H1 (cell line): Measurements from ENCODE around the gene CMTM3. TPM values are rescaled to one million over a fixed set of nuclear protein-coding genes. Genes with fewer than 3 reads are reported as not detected.

Experiments
- CTCF ChIA-PET: fragments of 300-600 bp; sonication (Branson Sonifier 250); formaldehyde crosslinking; loops from one replicate; lab custom pipeline; 2021; ENCODE audit not compliant: partially characterized antibody; lab: Charles Lee
- POLR2A ChIA-PET: fragments of 300-600 bp; sonication (Branson Sonifier 250); formaldehyde crosslinking; loops from one replicate; lab custom pipeline; 2021; ENCODE audit warnings: inconsistent platforms; ENCODE audit not compliant: partially characterized antibody; lab: Charles Lee
- DNase-seq, 2 experiments: peaks; one replicate each; pipeline versions ENCODE4 v3.0.0 to v3.0.0-alpha.2; 2010 to 2022; ENCODE audit warnings: low spot score in 2 of 2, low read depth in 1 of 2, mixed read lengths in 1 of 2
- FAIRE-seq: peaks from 2 replicates; lab custom pipeline; 2011; peaks lifted over from hg19 to GRCh38; lab: Jason Lieb, UNC
- H2AFZ ChIP-seq: 2 replicates; pipeline ENCODE4 v1.8.1; 2012; ENCODE audit warnings: low read length, inconsistent platforms
- H2AK5ac ChIP-seq: 2 replicates; pipeline ENCODE4 v1.6.1; 2013; ENCODE audit warnings: low read depth, low read length
- H2BK120ac ChIP-seq: replicated peaks from 2 replicates; pipeline ENCODE3; 2013; ENCODE audit warnings: low read depth, low read length, inconsistent platforms
- H2BK12ac ChIP-seq: 2 replicates; pipeline ENCODE4 v1.6.1; 2013; ENCODE audit warnings: low read depth, low read length
- H2BK15ac ChIP-seq: 2 replicates; pipeline ENCODE4 v1.6.1; 2013; ENCODE audit warnings: low read length
- H2BK20ac ChIP-seq: 2 replicates; pipeline ENCODE4 v1.6.1; 2013; ENCODE audit warnings: low read length
- H2BK5ac ChIP-seq: 2 replicates; pipeline ENCODE4 v1.6.1; 2013; ENCODE audit warnings: low read depth, low read length
- H3K14ac ChIP-seq: 2 replicates; pipeline ENCODE4 v1.6.1; 2013; ENCODE audit warnings: inconsistent platforms; ENCODE audit not compliant: insufficient read length
- H3K18ac ChIP-seq: 2 replicates; pipeline ENCODE4 v1.6.1; 2013; ENCODE audit warnings: low read length; ENCODE audit errors: extremely low read depth
- H3K23ac ChIP-seq: 2 replicates; pipeline ENCODE4 v1.6.1; 2013; ENCODE audit warnings: inconsistent platforms; ENCODE audit not compliant: insufficient read length
- H3K23me2 ChIP-seq: 2 replicates; pipeline ENCODE4 v1.6.1; 2013; ENCODE audit warnings: low read depth, low read length
- H3K27ac ChIP-seq: 2 replicates; pipeline ENCODE4 v1.6.1; 2011; ENCODE audit warnings: low read depth, low read length, inconsistent platforms
- H3K27me3 ChIP-seq, 4 experiments: replicated peaks in 1 of 4; 1 replicate in 1 of 4; 2 replicates in 3 of 4; pipeline versions ENCODE4 v1.6.1 to v1.8.1; 2011 to 2013; ENCODE audit warnings: low read length in 3 of 4, mild to moderate bottlenecking in 3 of 4, inconsistent platforms in 2 of 4, mixed read lengths in 2 of 4, moderate library complexity in 1 of 4; ENCODE audit not compliant: control insufficient read depth in 3 of 4, insufficient read depth in 3 of 4; ENCODE audit errors: extremely low read depth in 1 of 4
- H3K36me3 ChIP-seq, 4 experiments: 2 replicates each; pipeline versions ENCODE4 v1.6.1 to v1.8.1; 2011 to 2013; ENCODE audit warnings: mild to moderate bottlenecking in 4 of 4, low read length in 3 of 4, moderate library complexity in 2 of 4, control low read depth in 1 of 4, inconsistent platforms in 1 of 4; ENCODE audit not compliant: insufficient read depth in 4 of 4, control insufficient read depth in 2 of 4
- H3K4ac ChIP-seq: replicated peaks from 2 replicates; pipeline ENCODE3; 2013; ENCODE audit warnings: low read length, low read depth, mixed read lengths, inconsistent platforms; ENCODE audit not compliant: insufficient read length
- H3K4me1 ChIP-seq, 4 experiments: replicated peaks in 1 of 4; 1 replicate in 1 of 4; 2 replicates in 3 of 4; pipeline versions ENCODE4 v1.6.1 to v1.8.1; 2011 to 2013; ENCODE audit warnings: low read length in 3 of 4, inconsistent platforms in 2 of 4, mixed read lengths in 1 of 4; ENCODE audit not compliant: insufficient read depth in 4 of 4, control insufficient read depth in 3 of 4
- H3K4me2 ChIP-seq, 2 experiments: 2 replicates each; pipeline versions ENCODE4 v1.6.1 to v1.8.1; 2011 to 2013; ENCODE audit warnings: low read depth in 2 of 2, low read length in 2 of 2, control low read depth in 1 of 2, inconsistent platforms in 1 of 2, mild to moderate bottlenecking in 1 of 2; ENCODE audit not compliant: insufficient read depth in 1 of 2
- H3K4me3 ChIP-seq, 4 experiments: fragments of 200-600, 300-600 bp in 1 of 4; sonication (generic), shearing (Covaris generic), sonication (Bioruptor Twin) in 1 of 4; 2 replicates each; pipeline versions ENCODE4 v1.5.1 to v1.8.1; 2011 to 2016; ENCODE audit warnings: low read length in 4 of 4, low read depth in 3 of 4, control low read depth in 2 of 4, inconsistent platforms in 2 of 4, mild to moderate bottlenecking in 2 of 4, mixed read lengths in 1 of 4, moderate library complexity in 1 of 4; ENCODE audit not compliant: insufficient read depth in 2 of 4; ENCODE audit errors: extremely low read depth in 1 of 4
- H3K56ac ChIP-seq: replicated peaks from 2 replicates; pipeline ENCODE3; 2013; ENCODE audit warnings: low read depth, mild to moderate bottlenecking, mixed read lengths, low read length, inconsistent platforms; ENCODE audit not compliant: insufficient read length
- H3K79me1 ChIP-seq: 2 replicates; pipeline ENCODE4 v1.6.1; 2013; ENCODE audit warnings: low read depth, low read length, control low read depth
- H3K79me2 ChIP-seq, 2 experiments: 2 replicates each; pipeline versions ENCODE4 v1.6.1 to v1.8.1; 2012 to 2013; ENCODE audit warnings: low read length in 2 of 2, mild to moderate bottlenecking in 2 of 2, inconsistent platforms in 1 of 2; ENCODE audit not compliant: insufficient read depth in 2 of 2, control insufficient read depth in 1 of 2
- H3K9ac ChIP-seq, 4 experiments: replicated peaks in 1 of 4; 1 replicate in 1 of 4; 2 replicates in 3 of 4; pipeline versions ENCODE4 v1.6.1 to v1.8.1; 2011 to 2013; ENCODE audit warnings: low read depth in 3 of 4, low read length in 3 of 4, control low read depth in 2 of 4, mild to moderate bottlenecking in 2 of 4, moderate library complexity in 2 of 4, inconsistent platforms in 1 of 4; ENCODE audit errors: extremely low read depth in 1 of 4
- H3K9me3 ChIP-seq, 2 experiments: 2 replicates each; pipeline versions ENCODE4 v1.6.1 to v1.8.1; 2012 to 2013; ENCODE audit warnings: mild to moderate bottlenecking in 2 of 2, moderate library complexity in 2 of 2, control low read depth in 1 of 2, inconsistent platforms in 1 of 2, low read depth in 1 of 2, low read length in 1 of 2, mixed read lengths in 1 of 2; ENCODE audit not compliant: insufficient read depth in 2 of 2
- H4K20me1 ChIP-seq, 2 experiments: replicated peaks in 1 of 2; 2 replicates each; pipeline versions ENCODE3 to v1.8.1; 2011 to 2013; ENCODE audit warnings: inconsistent platforms in 2 of 2, low read length in 2 of 2, mild to moderate bottlenecking in 1 of 2; ENCODE audit not compliant: insufficient read depth in 2 of 2, control insufficient read depth in 1 of 2
- H4K5ac ChIP-seq: 2 replicates; pipeline ENCODE4 v1.6.1; 2013; ENCODE audit warnings: low read length, low read depth, mixed read lengths, inconsistent platforms; ENCODE audit not compliant: insufficient read length
- H4K8ac ChIP-seq: 2 replicates; pipeline ENCODE4 v1.8.0; 2013; ENCODE audit warnings: mild to moderate bottlenecking, moderate library complexity, low read length, inconsistent platforms; ENCODE audit not compliant: insufficient read depth; ENCODE audit errors: extremely low read depth
- H4K91ac ChIP-seq: replicated peaks from 2 replicates; pipeline ENCODE3; 2013; ENCODE audit warnings: low read length, mixed read lengths, inconsistent platforms; ENCODE audit not compliant: insufficient read length
- CHD1 ChIP-seq: IDR thresholded peaks from 2 replicates; pipeline ENCODE4 v1.6.1; 2012; ENCODE audit warnings: low read depth, low read length, improper control_type of control experiment
- EGR1 ChIP-seq: IDR thresholded peaks from 2 replicates; pipeline ENCODE4 v1.6.1; 2011; ENCODE audit warnings: low read depth, low read length, borderline replicate concordance
- NANOG ChIP-seq: IDR thresholded peaks from 2 replicates; pipeline ENCODE4 v1.6.1; 2011; ENCODE audit warnings: low read length, low read depth, mild to moderate bottlenecking, inconsistent platforms; ENCODE audit not compliant: insufficient read depth, poor library complexity, severe bottlenecking
- WGBS, 2 experiments: shearing (Covaris generic) in 1 of 2; methylation state at CpG; one replicate each; pipeline versions ENCODE4 v1.1.6 to v1.1.7; 2013 to 2015; ENCODE audit warnings: low lambda C conversion rate in 2 of 2, mixed read lengths in 2 of 2, inconsistent platforms in 1 of 2, low coverage in 1 of 2, missing lambda C conversion rate in 1 of 2; ENCODE audit not compliant: insufficient replicate concordance in 2 of 2, insufficient coverage in 1 of 2, insufficient read length in 1 of 2; ENCODE audit errors: extremely low coverage in 1 of 2, missing lambda C conversion rate in 1 of 2; 5-methylcytosine and 5-hydroxymethylcytosine counted together
- polyA plus RNA-seq, 7 experiments: library from polyadenylated mRNA; depleted of rRNA in 3 of 7; stranded (reverse) in 5 of 7; unstranded in 2 of 7; fragments of >200 nt in 5 of 7; fragments of 200-250 nt in 2 of 7; gene quantifications; 1 replicate in 5 of 7; 2 replicates in 1 of 7; 4 replicates in 1 of 7; pipeline versions ENCODE4 v1.2.1 to v1.2.3, GENCODE V29; 2011 to 2013; ENCODE audit warnings: missing spikeins in 2 of 7, mixed read lengths in 2 of 7
- total RNA-seq: library from RNA; stranded (reverse); fragmentation: NEBNext Ultra II Directional; extraction: Animal tissue kit (Norgen Biotek cat#: 25700); gene quantifications from 2 replicates; pipeline ENCODE4 v1.2.1, GENCODE V29; 2021
- TF ChIP-seq, protein P1 (sequence below), 3 experiments: IDR thresholded peaks; 1 replicate in 2 of 3; 2 replicates in 1 of 3; pipeline versions ENCODE4 v1.5.1 to v1.6.1; 2011; ENCODE audit warnings: low read length in 3 of 3, mild to moderate bottlenecking in 3 of 3, inconsistent platforms in 2 of 3, low read depth in 1 of 3, moderate library complexity in 1 of 3; ENCODE audit not compliant: insufficient read depth in 1 of 3; ENCODE audit errors: control extremely low read depth in 1 of 3

CMTM3 gene
- total and polyA plus RNA-seq, 2 of the 8 experiments (the other 6 are each of a cell fraction or from before 2014, with no cell fraction given) = 24.7 to 24.8 TPM

DNA sequence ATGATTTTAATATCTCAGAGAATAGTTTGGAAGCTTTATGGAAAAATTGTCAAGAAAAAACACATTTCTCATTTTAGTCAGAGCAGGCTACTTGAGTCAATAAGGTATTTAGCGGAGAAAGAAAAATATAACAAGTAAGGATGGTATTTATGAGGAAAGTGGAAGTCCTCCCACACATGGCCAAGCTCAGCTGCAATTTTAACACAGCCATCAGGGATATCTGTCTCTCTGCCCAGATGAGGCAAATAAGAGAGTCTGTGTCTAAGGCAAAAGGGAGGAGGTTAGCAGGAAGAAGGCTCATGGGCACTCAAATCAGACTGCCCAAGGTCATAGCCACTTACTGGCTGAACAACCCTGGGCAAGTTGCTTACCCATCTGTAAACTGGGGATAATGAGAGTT is 30.4 kb upstream of the CMTM3 start:
- Histone ChIP-seq H4K91ac (no peak overlapping the region), H3K4me1 (peaks cover 0 to 6% (median 3%) of the 10 kb centered on the region in 4 experiments; a peak in 5 of 7 replicates), H3K9me3 (no peaks in the 10 kb centered on the region), H3K79me2 (no peaks in the 10 kb centered on the region), H2BK5ac (no peak overlapping the region), H4K5ac (no peak overlapping the region), H3K18ac (no peak overlapping the region), H2BK120ac (no peak overlapping the region), H3K27ac (no peak overlapping the region), H2BK15ac (no peak overlapping the region), H3K56ac (no peak overlapping the region), H2AK5ac (no peak overlapping the region), H4K20me1 (no peaks in the 10 kb centered on the region), H3K79me1 (no peaks in the 10 kb centered on the region), H3K14ac (no peak overlapping the region), H2BK12ac (no peak overlapping the region), H2AFZ (no peak overlapping the region), H2BK20ac (no peak overlapping the region), H3K4me3 (no peak overlapping the region), H3K9ac (no peak overlapping the region), H3K4me2 (no peak overlapping the region), H3K23ac (no peak overlapping the region), H3K4ac (no peak overlapping the region), H3K23me2 (peaks cover 3% of the 10 kb centered on the region), H3K27me3 (peaks cover 11 to 17% (median 17%) of the 10 kb centered on the region in 4 experiments), H4K8ac (no peak overlapping the region), H3K36me3 (no peaks in the 10 kb centered on the region)
- DNase-seq = no peak
- CTCF ChIA-PET = interaction anchor here (1.5 to 6.8 kb wide), 3 partner anchors 10 to 27 kb away, joined by 4 to 30 read pairs (median 6); no protein-coding TSS in a partner anchor
- POLR2A ChIA-PET = interaction anchor here (0.6 kb wide), 1 partner anchor 945 kb away, joined by 3 read pairs; no protein-coding TSS in a partner anchor
- FAIRE-seq = no peak
- 93 to 100% methylated on average over 1 of the region's 1 CpG for WGBS, 2 experiments
- TF ChIP-seq EGR1 (no peak), CHD1 (no peak), NANOG (no peak)
- TF ChIP-seq, protein P1, sequence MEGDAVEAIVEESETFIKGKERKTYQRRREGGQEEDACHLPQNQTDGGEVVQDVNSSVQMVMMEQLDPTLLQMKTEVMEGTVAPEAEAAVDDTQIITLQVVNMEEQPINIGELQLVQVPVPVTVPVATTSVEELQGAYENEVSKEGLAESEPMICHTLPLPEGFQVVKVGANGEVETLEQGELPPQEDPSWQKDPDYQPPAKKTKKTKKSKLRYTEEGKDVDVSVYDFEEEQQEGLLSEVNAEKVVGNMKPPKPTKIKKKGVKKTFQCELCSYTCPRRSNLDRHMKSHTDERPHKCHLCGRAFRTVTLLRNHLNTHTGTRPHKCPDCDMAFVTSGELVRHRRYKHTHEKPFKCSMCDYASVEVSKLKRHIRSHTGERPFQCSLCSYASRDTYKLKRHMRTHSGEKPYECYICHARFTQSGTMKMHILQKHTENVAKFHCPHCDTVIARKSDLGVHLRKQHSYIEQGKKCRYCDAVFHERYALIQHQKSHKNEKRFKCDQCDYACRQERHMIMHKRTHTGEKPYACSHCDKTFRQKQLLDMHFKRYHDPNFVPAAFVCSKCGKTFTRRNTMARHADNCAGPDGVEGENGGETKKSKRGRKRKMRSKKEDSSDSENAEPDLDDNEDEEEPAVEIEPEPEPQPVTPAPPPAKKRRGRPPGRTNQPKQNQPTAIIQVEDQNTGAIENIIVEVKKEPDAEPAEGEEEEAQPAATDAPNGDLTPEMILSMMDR (IDR thresholded peaks at IDR 0.05; ENCODE audit: control extremely low read depth in 1 of 3, insufficient read depth in 1 of 3, low read depth in 1 of 3, low read length in 3 of 3) = no peak
